GM12873 (cell line): Measurements from ENCODE around the gene MET.

ENCODE experiments used
- TF ChIP-seq, protein P1 (sequence below): IDR thresholded peaks from 2 replicates; pipeline ENCODE4 v1.5.1; 2012; ENCODE audit warnings: low read depth, mild to moderate bottlenecking, moderate library complexity, low read length, control low read depth; ENCODE audit not compliant: insufficient read depth; ENCODE audit errors: missing control alignments

The MET gene

DNA sequence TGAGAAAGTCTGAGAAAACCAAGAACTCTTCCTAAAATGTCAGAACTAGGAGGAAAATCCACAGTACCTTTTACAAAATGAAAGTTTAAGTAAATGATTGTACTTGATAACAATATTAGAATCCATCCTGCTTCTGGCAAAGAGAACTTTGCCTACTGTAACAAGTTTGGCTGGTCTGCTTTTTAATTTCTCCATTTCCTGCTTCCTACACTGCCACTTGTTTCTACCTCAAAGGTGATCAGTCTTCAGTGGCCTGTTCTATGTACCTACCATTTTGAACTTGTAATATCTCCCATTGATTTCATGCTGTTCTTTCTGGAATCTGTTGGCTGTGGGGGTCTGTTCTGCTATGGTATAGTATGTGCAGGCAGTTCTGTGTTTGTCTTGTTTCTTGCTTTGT is 157.5 kb downstream of the MET start:
- TF ChIP-seq, protein P1, sequence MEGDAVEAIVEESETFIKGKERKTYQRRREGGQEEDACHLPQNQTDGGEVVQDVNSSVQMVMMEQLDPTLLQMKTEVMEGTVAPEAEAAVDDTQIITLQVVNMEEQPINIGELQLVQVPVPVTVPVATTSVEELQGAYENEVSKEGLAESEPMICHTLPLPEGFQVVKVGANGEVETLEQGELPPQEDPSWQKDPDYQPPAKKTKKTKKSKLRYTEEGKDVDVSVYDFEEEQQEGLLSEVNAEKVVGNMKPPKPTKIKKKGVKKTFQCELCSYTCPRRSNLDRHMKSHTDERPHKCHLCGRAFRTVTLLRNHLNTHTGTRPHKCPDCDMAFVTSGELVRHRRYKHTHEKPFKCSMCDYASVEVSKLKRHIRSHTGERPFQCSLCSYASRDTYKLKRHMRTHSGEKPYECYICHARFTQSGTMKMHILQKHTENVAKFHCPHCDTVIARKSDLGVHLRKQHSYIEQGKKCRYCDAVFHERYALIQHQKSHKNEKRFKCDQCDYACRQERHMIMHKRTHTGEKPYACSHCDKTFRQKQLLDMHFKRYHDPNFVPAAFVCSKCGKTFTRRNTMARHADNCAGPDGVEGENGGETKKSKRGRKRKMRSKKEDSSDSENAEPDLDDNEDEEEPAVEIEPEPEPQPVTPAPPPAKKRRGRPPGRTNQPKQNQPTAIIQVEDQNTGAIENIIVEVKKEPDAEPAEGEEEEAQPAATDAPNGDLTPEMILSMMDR, result no peak

DNA sequence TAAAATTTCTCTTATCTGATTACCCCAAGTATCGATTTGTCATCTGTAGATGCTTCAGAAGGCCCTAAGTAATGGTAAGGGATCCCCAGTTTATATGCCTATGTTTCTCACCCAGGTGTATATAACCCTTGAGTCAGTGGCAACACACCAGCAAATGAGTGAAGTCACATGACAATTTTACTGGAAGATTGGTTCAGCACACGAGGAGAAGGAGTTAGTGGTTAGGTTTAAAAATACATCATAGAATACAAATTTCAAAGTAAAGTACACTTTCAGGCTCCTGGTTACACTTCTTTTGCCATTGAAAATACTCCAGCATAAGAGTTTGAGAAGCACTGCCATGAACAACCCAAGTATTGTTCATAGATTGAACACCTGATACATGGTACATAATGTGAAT is 160.7 kb downstream of the MET start:
- TF ChIP-seq, protein P1, result no peak

DNA sequence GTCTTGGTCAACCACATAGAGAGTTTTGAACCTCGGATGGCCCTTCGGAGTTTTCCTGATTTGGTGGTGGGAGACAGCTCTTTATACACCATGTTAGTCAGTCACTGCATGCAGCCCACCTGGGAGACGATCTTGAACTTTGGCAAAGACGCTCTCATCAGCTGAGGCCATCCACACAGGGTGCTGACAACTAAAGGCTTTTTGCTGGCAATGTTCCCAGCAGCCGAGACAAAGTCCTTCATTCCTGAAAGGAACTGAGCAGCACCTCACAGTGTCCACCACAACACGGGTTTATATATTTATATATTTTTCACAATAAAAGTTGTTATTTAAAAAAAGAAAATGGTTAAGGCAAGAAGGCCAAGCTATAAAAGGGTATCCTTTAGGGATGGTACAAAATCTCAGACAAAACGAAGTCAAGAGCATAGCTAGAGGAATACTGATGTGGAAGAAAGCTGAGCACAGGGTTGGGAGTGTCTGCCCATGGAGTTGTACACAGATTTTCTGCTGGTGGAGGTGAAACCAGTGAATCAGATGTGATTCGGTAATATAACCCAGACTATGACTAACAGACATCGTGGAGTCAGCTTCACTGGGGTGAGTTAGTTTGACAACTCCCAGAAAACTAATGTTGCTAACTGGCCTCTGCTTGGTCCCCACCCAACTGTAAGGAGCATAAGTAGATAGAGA is 163.0 kb downstream of the MET start:
- TF ChIP-seq, protein P1, result no peak

DNA sequence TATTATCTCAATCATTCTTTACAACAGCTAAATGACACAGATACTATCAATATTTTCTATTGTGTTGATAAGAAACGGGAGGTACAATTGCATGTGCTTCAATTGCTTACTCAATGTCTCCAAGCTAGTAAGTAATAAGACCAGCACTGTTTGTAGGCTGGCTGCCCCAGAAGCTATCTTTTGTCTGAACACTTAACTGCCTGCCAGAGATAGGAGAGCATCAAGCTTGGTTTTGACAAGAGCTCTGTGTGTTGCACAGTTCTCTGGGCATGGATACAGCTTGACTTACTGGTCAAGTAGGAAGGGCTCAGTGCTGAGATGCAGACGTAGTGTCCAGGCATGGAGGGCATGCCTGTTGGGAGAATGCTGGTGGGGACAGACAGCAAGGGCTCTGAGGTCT is 164.1 kb downstream of the MET start:
- TF ChIP-seq, protein P1, result no peak

DNA sequence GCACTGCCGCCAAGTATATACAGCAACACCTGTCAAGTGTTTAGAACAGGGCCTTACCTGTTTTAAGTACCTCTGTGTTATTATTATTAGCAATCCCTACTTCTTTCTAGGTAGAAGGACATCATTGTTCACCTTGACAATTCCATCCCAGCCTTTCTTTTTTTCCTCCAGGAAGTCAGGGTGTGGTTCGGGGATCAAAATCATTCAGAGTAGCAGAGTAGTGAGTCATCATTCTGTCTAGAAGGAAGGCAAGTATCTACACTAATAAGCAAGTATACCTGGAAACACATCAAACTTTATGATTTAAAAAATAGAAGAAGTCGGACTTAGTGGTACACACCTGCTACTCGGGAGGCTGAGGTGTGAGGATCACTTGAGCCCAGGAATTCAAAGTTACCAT is 164.9 kb downstream of the MET start:
- TF ChIP-seq, protein P1, result no peak

DNA sequence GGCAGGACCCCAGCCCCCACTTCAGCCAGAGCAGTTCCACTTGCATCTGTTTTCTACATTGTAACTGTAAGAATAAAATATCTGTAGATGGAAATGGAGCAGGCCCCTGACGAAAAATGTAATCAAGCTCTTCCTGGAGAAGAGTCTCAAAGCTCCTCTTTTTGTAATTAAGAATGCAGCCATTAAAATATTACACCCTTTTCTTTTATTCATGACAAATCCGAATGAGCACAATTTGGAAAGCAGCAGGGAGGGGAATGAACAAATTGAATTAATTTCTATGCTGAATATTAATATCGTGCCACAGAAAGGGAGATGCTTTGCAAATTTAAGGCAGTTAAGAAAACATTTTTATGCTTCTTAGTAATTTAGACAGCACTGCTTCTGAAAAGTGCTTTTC is 165.6 kb downstream of the MET start:
- TF ChIP-seq, protein P1, result no peak

DNA sequence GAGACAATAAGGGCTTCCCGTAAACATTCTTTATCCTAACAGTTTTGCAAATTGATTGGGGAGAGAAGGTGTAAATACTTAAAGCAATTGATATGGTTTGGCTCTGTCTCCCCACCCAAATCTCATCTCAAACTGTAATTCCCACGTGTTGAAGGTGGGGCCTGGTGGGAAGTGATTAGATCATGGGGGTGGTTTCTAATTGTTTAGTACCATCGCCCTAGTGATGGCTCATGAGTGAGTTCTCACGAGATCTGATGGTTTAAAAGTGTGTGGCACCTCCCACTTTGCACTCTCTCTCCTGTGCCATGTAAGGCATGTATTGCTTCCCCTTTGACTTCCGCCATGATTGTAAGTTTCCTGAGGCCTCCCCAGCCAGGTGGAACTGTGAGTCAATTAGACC is 168.3 kb downstream of the MET start:
- TF ChIP-seq, protein P1, result no peak
